HepG2 (cell line): ENCODE data around the gene ANKRD44. TPM values are rescaled to one million over a fixed set of nuclear protein-coding genes. Genes with fewer than 3 reads are reported as not detected.

Experiments
- ATAC-seq: fragments of 200-7000 bp; cut with Tn5 transposase; 3 replicates; pipeline ENCODE4 v1.9.1; 2020; ENCODE audit warnings: mild to moderate bottlenecking, moderate library complexity
- BruUV-seq: library from RNA; stranded (reverse); fragments of 400-500 nt; replicated peaks from 2 replicates; lab custom pipeline; 2021; lab: Mats Ljungman, UMichigan
- CTCF ChIA-PET: fragments of 300-600 bp; formaldehyde crosslinking; extraction: SDS; loops from one replicate; lab custom pipeline; 2021; ENCODE audit warnings: low total read pairs, inconsistent platforms, low intra/inter-chr PET ratio; lab: Yijun Ruan, JAX
- POLR2A ChIA-PET: fragments of 350-600 bp; sonication (Branson Sonifier 250); formaldehyde crosslinking; loops from one replicate; lab custom pipeline; 2020; ENCODE audit warnings: antibody characterized with exemption, inconsistent platforms; lab: Yijun Ruan, JAX
- DNase-seq: peaks from one replicate; pipeline ENCODE4 v3.0.0-alpha.2; 2015; ENCODE audit warnings: low spot score
- FAIRE-seq: peaks from 3 replicates; lab custom pipeline; 2011; peaks lifted over from hg19 to GRCh38; lab: Jason Lieb, UNC
- H2AFZ ChIP-seq: one replicate; pipeline ENCODE4 v1.6.1; 2011; ENCODE audit warnings: low read length, inconsistent platforms
- H3K27ac ChIP-seq: fragments of 300-600 bp; 3 replicates; pipeline ENCODE4 v1.8.0; 2011; ENCODE audit warnings: mixed run types, mild to moderate bottlenecking, mixed read lengths, low read length, inconsistent platforms; ENCODE audit not compliant: insufficient read depth; ENCODE audit errors: extremely low read length
- H3K27me3 ChIP-seq, 2 experiments: fragments of 200-600 bp in 1 of 2; 2 replicates in 1 of 2; 3 replicates in 1 of 2; pipeline versions ENCODE4 v1.6.0 to v1.8.0; 2011; ENCODE audit warnings: low read length in 2 of 2, mild to moderate bottlenecking in 2 of 2, moderate library complexity in 2 of 2, inconsistent platforms in 1 of 2; ENCODE audit not compliant: insufficient read depth in 2 of 2, control insufficient read depth in 1 of 2
- H3K36me3 ChIP-seq, 2 experiments: fragments of 200-600 bp in 1 of 2; replicated peaks in 1 of 2; 2 replicates in 1 of 2; 3 replicates in 1 of 2; pipeline versions ENCODE4 v1.5.1 to v1.8.0; 2011; ENCODE audit warnings: low read length in 2 of 2, inconsistent platforms in 1 of 2; ENCODE audit not compliant: insufficient read depth in 2 of 2, control insufficient read depth in 1 of 2
- H3K4me1 ChIP-seq: 2 replicates; pipeline ENCODE4 v1.5.1; 2012; ENCODE audit warnings: low read length, inconsistent platforms; ENCODE audit not compliant: insufficient read depth
- H3K4me2 ChIP-seq: 2 replicates; pipeline ENCODE4 v1.6.0; 2011; ENCODE audit warnings: low read depth, low read length, inconsistent platforms
- H3K4me3 ChIP-seq, 3 experiments: fragments of 200-600 bp in 1 of 3; sonication (generic), shearing (Covaris generic) in 1 of 3; replicated peaks in 1 of 3; 2 replicates each; pipeline ENCODE4 v1.5.1; 2011 to 2016; ENCODE audit warnings: low read length in 3 of 3, inconsistent platforms in 2 of 3, low read depth in 2 of 3, mild to moderate bottlenecking in 2 of 3, control low read depth in 1 of 3, mixed read lengths in 1 of 3; ENCODE audit not compliant: insufficient read depth in 1 of 3
- H3K79me2 ChIP-seq: one replicate; pipeline ENCODE4 v1.6.1; 2011; ENCODE audit warnings: low read length, inconsistent platforms; ENCODE audit not compliant: insufficient read depth
- H3K9ac ChIP-seq: 2 replicates; pipeline ENCODE4 v1.6.0; 2011; ENCODE audit warnings: mild to moderate bottlenecking, low read depth, low read length, inconsistent platforms; ENCODE audit not compliant: insufficient read depth
- H3K9me3 ChIP-seq: 2 replicates; pipeline ENCODE4 v1.5.1; 2012; ENCODE audit warnings: mild to moderate bottlenecking, low read length
- H4K20me1 ChIP-seq: 2 replicates; pipeline ENCODE4 v1.6.0; 2011; ENCODE audit warnings: inconsistent platforms, mild to moderate bottlenecking, low read length, moderate library complexity; ENCODE audit not compliant: insufficient read depth
- HMG20A ChIP-seq: IDR thresholded peaks from 2 replicates; pipeline ENCODE4 v1.6.1; 2016; ENCODE audit warnings: borderline replicate concordance
- HOXD1 ChIP-seq: sonication (generic); formaldehyde crosslinking; IDR thresholded peaks from 2 replicates; pipeline ENCODE4 v1.5.0; 2020; ENCODE audit warnings: missing genetic modification reagents
- IKZF4 ChIP-seq: sonication (generic); formaldehyde crosslinking; IDR thresholded peaks from 2 replicates; pipeline ENCODE4 v1.5.1; 2020; ENCODE audit warnings: borderline replicate concordance, mild to moderate bottlenecking, low read depth, missing genetic modification reagents; ENCODE audit errors: not compliant biosample characterization
- KDM4B ChIP-seq: sonication (generic); formaldehyde crosslinking; IDR thresholded peaks from 2 replicates; pipeline ENCODE4 v1.4.0; 2020; ENCODE audit warnings: missing genetic modification reagents
- PATZ1 ChIP-seq: sonication (generic); formaldehyde crosslinking; IDR thresholded peaks from 2 replicates; pipeline ENCODE4 v1.4.0; 2020; ENCODE audit warnings: missing genetic modification reagents
- PBX2 ChIP-seq: IDR thresholded peaks from 2 replicates; pipeline ENCODE4 v1.6.1; 2016; ENCODE audit warnings: control low read depth
- PHF5A ChIP-seq: IDR thresholded peaks from one replicate; pipeline ENCODE4 v1.6.1; 2018; ENCODE audit warnings: low read depth, missing genetic modification reagents; ENCODE audit not compliant: unreplicated experiment
- ZBTB1 ChIP-seq: sonication (generic); formaldehyde crosslinking; IDR thresholded peaks from 2 replicates; pipeline ENCODE4 v1.4.0; 2020; ENCODE audit warnings: missing genetic modification reagents, borderline replicate concordance
- ZNF280D ChIP-seq: sonication (generic); formaldehyde crosslinking; IDR thresholded peaks from 2 replicates; pipeline ENCODE4 v1.5.1; 2020; ENCODE audit warnings: mild to moderate bottlenecking, missing genetic modification reagents
- ZNF329 ChIP-seq: sonication (generic); formaldehyde crosslinking; IDR thresholded peaks from 2 replicates; pipeline ENCODE4 v1.9.0; 2021; ENCODE audit warnings: low read depth, mild to moderate bottlenecking, missing genetic modification reagents
- ZNF431 ChIP-seq: sonication (generic); formaldehyde crosslinking; IDR thresholded peaks from 2 replicates; pipeline ENCODE4 v1.9.0; 2022; ENCODE audit warnings: missing genetic modification reagents, low read depth, mild to moderate bottlenecking, borderline replicate concordance
- ZNF639 ChIP-seq: conservative IDR thresholded peaks from 2 replicates; pipeline ENCODE4 v1.6.1; 2018; ENCODE audit warnings: missing genetic modification reagents
- ZNF724P ChIP-seq: sonication (generic); formaldehyde crosslinking; IDR thresholded peaks from 2 replicates; pipeline ENCODE4 v1.8.0; 2022; ENCODE audit warnings: missing genetic modification reagents, borderline replicate concordance
- ZNF879 ChIP-seq: sonication (generic); formaldehyde crosslinking; IDR thresholded peaks from 2 replicates; pipeline ENCODE4 v1.8.1; 2023; ENCODE audit warnings: missing genetic modification reagents
- WGBS: methylation state at CpG from one replicate; pipeline ENCODE4 v1.1.6; 2017; ENCODE audit warnings: low lambda C conversion rate; 5-methylcytosine and 5-hydroxymethylcytosine counted together
- in situ Hi-C: cut with HindIII; loops from 2 replicates; pipeline ENCODE4 v1.10.0; 2017; ENCODE audit warnings: low pct_unique_long_range_greater_than_20kb; ENCODE audit not compliant: extremely low pct_ligation_motif_present
- intact Hi-C: fragments of 100-400 bp; cut with micrococcal nuclease; formaldehyde crosslinking; loops from one replicate; pipeline ENCODE4 v1.10.0; 2022; ENCODE audit not compliant: unreplicated experiment
- polyA plus RNA-seq, 8 experiments: library from polyadenylated mRNA; depleted of rRNA in 3 of 8; stranded (reverse) in 7 of 8; unstranded in 1 of 8; fragments of >200 nt; fragmentation: Illumina TruSeq in 4 of 8; extraction: Trizol in 4 of 8; gene quantifications; 2 replicates each; pipeline versions ENCODE4 v1.2.1 to v1.2.3, GENCODE V29; 2011 to 2016; ENCODE audit warnings: low read depth in 4 of 8, missing spikeins in 1 of 8, mixed read lengths in 1 of 8; ENCODE audit not compliant: insufficient read depth in 1 of 8
- total RNA-seq, 5 experiments: library from RNA; depleted of rRNA; stranded (reverse); fragments of >200 nt; fragmentation: Illumina TruSeq; extraction: Trizol; gene quantifications; 2 replicates each; pipeline ENCODE4 v1.2.3, GENCODE V29; 2016; ENCODE audit warnings: low read depth in 1 of 5

The ANKRD44 gene
- total and polyA plus RNA-seq, 2 of the 13 experiments (the other 11 are each of a cell fraction or from before 2014, with no cell fraction given) = 0.04 to 0.11 TPM

DNA sequence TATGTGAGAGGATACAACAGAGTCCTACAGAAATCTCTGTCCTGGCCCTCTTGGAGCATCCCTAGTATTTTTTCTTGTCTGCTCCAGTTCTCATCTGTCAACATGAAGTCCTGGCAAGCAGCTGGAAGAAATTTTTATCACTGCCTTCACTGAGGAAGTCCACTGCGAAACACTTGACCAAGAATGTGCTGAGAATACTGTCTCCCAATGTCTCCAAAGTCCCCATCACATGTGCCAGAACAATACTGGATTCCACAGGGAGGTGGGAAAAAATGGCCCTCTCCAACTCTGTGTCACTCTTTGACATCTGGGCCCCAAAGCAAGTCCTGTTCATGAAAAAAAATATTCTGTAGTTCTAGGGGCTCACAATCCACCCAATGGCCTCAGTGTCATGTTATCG lies 351.3 kb downstream of the ANKRD44 start:
- H3K79me2 ChIP-seq = no peaks in the 10 kb centered on the region
- in situ Hi-C loops = no loop called here
- no peaks in the 10 kb centered on the region for H3K36me3 ChIP-seq
- H3K27ac ChIP-seq = no peak overlapping the region
- no peak overlapping the region for H3K4me2 ChIP-seq
- H4K20me1 ChIP-seq = 0 out of 2 replicates have a peak, but pooled peaks cover 3% of the 10 kb centered on the region
- no TSS peak for BruUV-seq
- no peaks in the 10 kb centered on the region for H3K9me3 ChIP-seq
- DNase-seq = no peak
- no peaks in the 10 kb centered on the region; a peak in 1 of 5 replicates for H3K27me3 ChIP-seq
- peaks cover 10% of the 10 kb centered on the region for H3K4me1 ChIP-seq
- no peak overlapping the region for H3K9ac ChIP-seq
- no peak overlapping the region for H3K4me3 ChIP-seq
- TF ChIP-seq PHF5A (CRISPR knock-in tag) = no peak
- TF ChIP-seq ZNF879 (CRISPR knock-in tag) = no peak
- no peak for TF ChIP-seq ZNF639
- no peak for TF ChIP-seq HMG20A (CRISPR knock-in tag)
- no peak for TF ChIP-seq ZNF431 (CRISPR knock-in tag)
- no peak for TF ChIP-seq KDM4B (CRISPR knock-in tag)
- TF ChIP-seq ZNF724P (CRISPR knock-in tag) = no peak
- no peak for TF ChIP-seq IKZF4 (CRISPR knock-in tag)
- no peak for TF ChIP-seq HOXD1
- no peak for TF ChIP-seq PATZ1 (CRISPR knock-in tag)
- TF ChIP-seq ZBTB1 (CRISPR knock-in tag) = no peak
- no peak for TF ChIP-seq PBX2 (CRISPR knock-in tag)
- TF ChIP-seq ZNF280D (CRISPR knock-in tag) = no peak
- TF ChIP-seq ZNF329 = no peak
- no peak for FAIRE-seq
- CTCF ChIA-PET = no interaction called here
- no peak overlapping the region for H2AFZ ChIP-seq
- POLR2A ChIA-PET = no interaction called here
- no peak for ATAC-seq
- WGBS = 30% methylated on average over 2 of the region's 2 CpGs
- intact Hi-C loops = no loop called here
